ENCODE measurements around the gene TIMM44. TPM values are rescaled to one million over a fixed set of nuclear protein-coding genes. Genes with fewer than 3 reads are reported as not detected.
A peak's percentile ranks its signal among the peaks of the same experiment; 100 is the strongest.

TIMM44 gene
- total and polyA plus RNA-seq, 4 donors, result 17.7 to 35.8 (median 26.6) TPM

DNA sequence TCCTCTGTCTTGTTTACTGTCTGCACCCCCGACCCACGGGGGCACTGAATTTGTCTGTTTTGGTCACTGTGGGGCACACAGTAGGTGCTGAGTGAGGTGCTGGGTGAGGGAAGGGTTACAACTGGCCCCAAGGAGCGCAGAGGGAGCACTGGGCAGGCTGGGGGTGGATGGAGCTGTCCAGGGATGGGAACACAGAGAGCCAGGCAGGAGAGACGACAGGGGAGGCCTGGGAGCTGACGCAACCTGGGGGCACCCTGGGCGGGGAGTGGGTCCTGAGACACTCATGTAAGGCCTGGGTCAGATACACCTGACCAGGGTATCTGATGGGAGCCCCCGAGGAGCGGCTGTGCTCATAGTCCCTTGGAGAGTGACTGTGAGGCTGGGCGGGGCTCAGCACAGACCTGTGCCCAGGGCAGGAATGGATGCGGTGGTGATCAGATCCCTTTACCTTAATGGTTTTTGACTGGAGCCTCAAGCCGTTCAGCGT is 37.2 kb upstream of the TIMM44 start:
- 85% methylated on average over 12 of the region's 12 CpGs for WGBS
- Histone ChIP-seq H3K9ac (ENCODE audit: low read depth in 1 of 2, low read length in 2 of 2) (no peak overlapping the region), H3K4me1 (ENCODE audit: control insufficient read depth in 4 of 4, insufficient read depth in 4 of 4, low read length in 3 of 4) (peaks cover 16 to 48% (median 38%) of the 10 kb centered on the region in 4 donors), H3K27ac (ENCODE audit: low read depth in 1 of 2, low read length in 2 of 2) (peak overlapping the region; percentile 30 to 38), H3K4me3 (ENCODE audit: low read depth in 1 of 3, low read length in 3 of 3) (no peak overlapping the region), H3K27me3 (ENCODE audit: control insufficient read depth in 4 of 4, insufficient read depth in 4 of 4, low read length in 3 of 4) (no peaks in the 10 kb centered on the region), H3K9me3 (ENCODE audit: control insufficient read depth in 4 of 4, low read length in 3 of 4) (no peaks in the 10 kb centered on the region), H3K36me3 (ENCODE audit: control insufficient read depth in 4 of 4, insufficient read depth in 3 of 4, low read depth in 1 of 4, low read length in 3 of 4) (peaks cover 0 to 11% (median 7%) of the 10 kb centered on the region in 4 donors)
- DNase-seq (ENCODE audit: low spot score), result no peak
- no peak for TF ChIP-seq HNF4G (IDR thresholded peaks at IDR 0.05)
- TF ChIP-seq FOXA1 (IDR thresholded peaks at IDR 0.05), result no peak
- TF ChIP-seq JUND (IDR thresholded peaks at IDR 0.05), result no peak
- no peak for TF ChIP-seq ZBTB33 (IDR thresholded peaks at IDR 0.05)
- no peak for TF ChIP-seq SP1 (IDR thresholded peaks at IDR 0.05)
- no peak for TF ChIP-seq GABPA (IDR thresholded peaks at IDR 0.05 in 1 of 2, conservative IDR thresholded peaks at IDR 0.05 in 1 of 2)
- no peak for TF ChIP-seq EGR1 (IDR thresholded peaks at IDR 0.05; ENCODE audit: low read depth in 2 of 2)
- TF ChIP-seq, protein P1, sequence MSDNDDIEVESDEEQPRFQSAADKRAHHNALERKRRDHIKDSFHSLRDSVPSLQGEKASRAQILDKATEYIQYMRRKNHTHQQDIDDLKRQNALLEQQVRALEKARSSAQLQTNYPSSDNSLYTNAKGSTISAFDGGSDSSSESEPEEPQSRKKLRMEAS (IDR thresholded peaks at IDR 0.05), result no peak
- TF ChIP-seq REST (IDR thresholded peaks at IDR 0.05), result no peak
- no peak for TF ChIP-seq RXRA (IDR thresholded peaks at IDR 0.05)
- TF ChIP-seq TAF1 (conservative IDR thresholded peaks at IDR 0.05), result no peak
- no peak for TF ChIP-seq NR2F2 (IDR thresholded peaks at IDR 0.05)
- no peak for TF ChIP-seq ATF3 (IDR thresholded peaks at IDR 0.05)
- TF ChIP-seq, protein P2, sequence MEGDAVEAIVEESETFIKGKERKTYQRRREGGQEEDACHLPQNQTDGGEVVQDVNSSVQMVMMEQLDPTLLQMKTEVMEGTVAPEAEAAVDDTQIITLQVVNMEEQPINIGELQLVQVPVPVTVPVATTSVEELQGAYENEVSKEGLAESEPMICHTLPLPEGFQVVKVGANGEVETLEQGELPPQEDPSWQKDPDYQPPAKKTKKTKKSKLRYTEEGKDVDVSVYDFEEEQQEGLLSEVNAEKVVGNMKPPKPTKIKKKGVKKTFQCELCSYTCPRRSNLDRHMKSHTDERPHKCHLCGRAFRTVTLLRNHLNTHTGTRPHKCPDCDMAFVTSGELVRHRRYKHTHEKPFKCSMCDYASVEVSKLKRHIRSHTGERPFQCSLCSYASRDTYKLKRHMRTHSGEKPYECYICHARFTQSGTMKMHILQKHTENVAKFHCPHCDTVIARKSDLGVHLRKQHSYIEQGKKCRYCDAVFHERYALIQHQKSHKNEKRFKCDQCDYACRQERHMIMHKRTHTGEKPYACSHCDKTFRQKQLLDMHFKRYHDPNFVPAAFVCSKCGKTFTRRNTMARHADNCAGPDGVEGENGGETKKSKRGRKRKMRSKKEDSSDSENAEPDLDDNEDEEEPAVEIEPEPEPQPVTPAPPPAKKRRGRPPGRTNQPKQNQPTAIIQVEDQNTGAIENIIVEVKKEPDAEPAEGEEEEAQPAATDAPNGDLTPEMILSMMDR (IDR thresholded peaks at IDR 0.05; ENCODE audit: low read depth, low read length, missing input control), result no peak
- no peak for TF ChIP-seq FOXA2 (IDR thresholded peaks at IDR 0.05)
- TF ChIP-seq YY1 (IDR thresholded peaks at IDR 0.05), result no peak
- no peak for TF ChIP-seq HNF4A (conservative IDR thresholded peaks at IDR 0.05)
